NCI-H187 (cell line): ENCODE measurements around the gene HES6.
A peak's percentile ranks its signal among the peaks of the same experiment; 100 is the strongest.

Source experiments
- DNase-seq, 2 experiments: peaks; one replicate each; lab custom pipeline; 2025; lab: John Stamatoyannopoulos, UW

The HES6 gene

GRCh38 chr2:238254095-238254723 lies 14.4 kb upstream of the HES6 start:
- no peak for DNase-seq

DNA sequence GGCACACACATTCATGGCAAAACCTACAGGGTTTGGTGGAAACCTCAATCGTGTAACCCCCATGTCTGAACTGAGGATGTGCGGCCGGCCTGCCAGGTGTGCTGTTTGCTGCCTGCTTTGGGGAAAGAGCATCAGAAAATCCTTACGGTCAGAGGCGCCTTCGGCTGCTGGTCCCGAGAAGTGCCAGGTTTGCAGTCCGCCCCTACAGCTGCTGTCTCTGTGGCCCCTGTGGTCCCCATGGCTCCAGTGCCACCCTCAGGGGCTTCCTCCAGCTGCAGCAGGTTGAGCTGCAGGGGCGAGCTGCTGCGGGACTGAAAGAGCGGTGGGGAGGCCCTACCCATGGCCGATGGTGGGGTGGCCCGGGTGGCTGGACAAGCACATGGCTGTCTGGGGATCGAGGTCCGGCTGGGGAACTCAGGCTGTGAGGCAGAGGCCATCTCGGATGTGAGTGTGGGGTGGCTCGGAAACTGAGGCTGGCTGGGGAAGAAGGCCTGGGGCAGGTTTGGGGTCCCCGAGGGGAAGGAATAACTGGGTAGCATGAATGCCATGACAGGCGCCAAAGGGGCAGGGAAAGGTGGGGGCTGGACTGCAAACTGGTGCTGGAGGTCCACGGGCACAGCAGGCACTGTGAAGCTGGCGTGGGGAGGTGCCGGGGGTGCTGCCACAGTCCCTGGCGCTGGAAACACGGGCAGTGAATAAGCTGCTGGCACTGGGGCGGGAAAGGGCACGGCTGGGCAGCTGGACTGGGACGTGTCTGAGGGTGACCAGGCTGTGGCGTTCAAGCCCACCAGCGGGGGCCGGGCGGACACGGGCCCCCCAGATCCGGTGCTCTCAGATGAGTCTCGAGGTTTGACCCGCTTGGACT lies 13.2 kb upstream of the HES6 start:
- no peak for DNase-seq

- no peak for DNase-seq
These were observed 12.1 kb upstream of the HES6 start for GRCh38 chr2:238251986-238252385.

- no peak for DNase-seq
These were observed 11.5 kb upstream of the HES6 start for GRCh38 chr2:238251331-238251730.

- DNase-seq = no peak
These were observed 11.1 kb upstream of the HES6 start for GRCh38 chr2:238250896-238251295.

- no peak for DNase-seq
These were observed 8.1 kb upstream of the HES6 start for GRCh38 chr2:238247841-238248453.

DNA sequence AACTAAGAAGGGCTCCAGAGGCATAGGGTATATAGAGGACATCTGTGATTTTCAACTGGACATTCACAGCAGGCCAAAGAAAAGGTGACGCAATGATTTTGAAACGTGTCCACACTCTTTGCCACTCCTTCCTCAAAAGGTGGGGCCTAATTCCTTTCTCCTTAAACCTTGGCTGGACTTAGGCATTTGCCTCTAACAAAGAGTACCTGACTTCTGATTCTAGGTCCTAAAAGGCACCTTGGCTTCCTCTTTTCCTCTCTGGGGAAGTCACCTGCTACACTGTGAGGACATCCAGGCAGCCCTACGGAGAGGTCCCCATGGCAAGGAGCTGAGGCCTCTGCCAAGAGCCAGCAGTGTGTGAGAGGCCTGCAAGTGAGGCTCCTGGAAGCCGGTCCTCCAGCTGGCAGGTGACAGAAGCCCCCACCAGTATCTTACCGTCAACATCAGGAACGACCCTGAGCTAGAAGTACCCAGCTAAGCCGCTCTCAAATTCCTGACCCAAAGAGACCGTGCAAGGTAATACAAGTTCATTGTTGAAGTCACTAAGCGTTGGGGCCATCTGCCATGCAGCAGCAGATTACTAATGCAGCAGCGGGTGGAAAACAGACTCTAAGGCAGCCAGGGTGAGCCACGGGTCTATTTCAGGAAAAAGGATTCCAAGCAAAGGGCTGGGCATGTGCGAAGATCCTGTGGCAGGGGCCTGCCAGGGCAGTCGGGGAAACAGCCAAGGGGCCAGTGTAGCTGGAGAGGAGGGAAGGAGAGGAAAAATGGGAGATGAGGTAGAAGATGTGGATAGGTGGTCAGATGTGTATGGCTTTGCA lies 7.4 kb upstream of the HES6 start:
- no peak for DNase-seq

- no peak for DNase-seq
These were observed 4.3 kb upstream of the HES6 start for GRCh38 chr2:238244151-238244550.

DNA sequence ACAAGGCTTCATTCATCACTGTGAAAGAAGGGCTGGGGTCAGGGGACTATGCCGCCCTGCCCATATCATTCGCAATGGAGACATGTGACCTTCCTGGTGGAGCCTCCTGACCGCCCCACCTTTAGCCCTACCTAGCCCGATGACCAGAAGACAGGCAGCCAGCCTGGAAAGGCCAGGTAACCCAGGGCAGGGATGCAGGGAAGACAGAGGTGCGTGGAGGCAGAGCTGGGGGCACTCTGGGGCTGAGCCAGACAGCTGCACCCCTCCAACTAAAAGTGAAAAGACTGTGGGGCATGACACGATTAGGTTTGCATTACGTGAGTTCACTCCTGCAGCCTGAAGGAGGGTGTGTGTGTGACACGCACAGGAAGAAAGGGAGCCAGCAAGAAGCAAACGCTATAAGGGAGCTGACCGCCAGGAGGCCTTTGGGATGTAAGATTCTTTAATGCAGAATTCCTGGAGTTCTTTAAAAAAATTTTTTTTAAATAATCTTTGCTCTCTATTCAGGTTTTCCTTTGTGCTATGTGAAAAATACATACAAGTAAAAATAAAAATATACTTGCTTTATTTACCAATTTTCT lies 3.7 kb upstream of the HES6 start:
- no peak for DNase-seq

- DNase-seq = no peak
These were observed 3.1 kb upstream of the HES6 start for GRCh38 chr2:238242731-238243495.

GRCh38 chr2:238241970-238242369 lies 2.1 kb upstream of the HES6 start:
- DNase-seq = no peak

DNA sequence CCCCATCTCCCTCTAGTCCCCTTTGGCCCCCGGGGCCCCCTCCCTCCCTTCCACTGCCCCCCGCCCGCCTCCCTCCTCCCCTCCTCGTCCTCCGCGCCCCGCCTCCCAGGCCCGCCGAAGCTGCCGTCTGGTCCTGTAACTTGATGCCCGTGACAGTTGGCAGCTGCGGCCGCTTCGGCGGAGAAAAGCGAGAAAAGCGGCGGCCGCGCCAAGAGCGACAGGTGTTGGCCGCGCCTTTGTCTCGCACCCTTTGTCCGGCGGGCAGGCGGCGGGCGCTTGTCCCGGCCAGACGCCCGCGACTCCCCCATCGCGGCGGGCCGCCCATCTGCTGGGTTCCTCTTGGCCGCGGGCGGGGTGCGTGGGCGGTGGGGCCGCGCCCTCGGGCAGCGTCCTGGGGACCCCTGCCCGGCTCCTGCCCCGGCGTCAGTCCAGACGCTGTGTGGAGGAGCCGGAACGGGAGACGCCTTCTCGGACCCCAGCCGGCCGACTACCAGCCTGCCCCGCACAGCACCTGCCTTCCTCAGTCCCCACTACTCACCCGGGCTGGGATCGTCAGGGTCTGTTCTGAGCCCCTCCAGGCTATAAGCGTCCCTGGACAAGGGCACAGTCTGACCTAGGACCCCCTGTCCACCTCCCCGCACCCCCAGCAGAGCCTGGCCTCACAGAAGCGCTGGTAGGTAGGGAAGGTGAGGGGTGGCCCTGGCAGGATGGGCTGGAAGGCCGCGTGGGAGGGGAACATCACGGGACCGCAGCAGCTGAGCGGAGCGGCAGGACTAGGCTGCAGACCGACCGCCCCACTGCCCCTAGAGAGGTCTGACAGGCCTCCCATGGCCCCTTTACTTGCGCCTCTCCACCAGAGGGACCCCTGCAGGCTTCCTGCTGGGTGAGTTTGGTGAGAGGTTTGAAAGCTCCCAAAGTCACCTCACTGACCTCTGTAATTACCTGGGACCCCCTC lies 1.2 kb upstream of the HES6 start:
- DNase-seq = peak; percentile 67 to 81

- no peak for DNase-seq
These were observed 335 bp downstream of the HES6 start for GRCh38 chr2:238239543-238239862.

GRCh38 chr2:238238766-238239542 lies 884 bp downstream of the HES6 start:
- DNase-seq = no peak

DNA sequence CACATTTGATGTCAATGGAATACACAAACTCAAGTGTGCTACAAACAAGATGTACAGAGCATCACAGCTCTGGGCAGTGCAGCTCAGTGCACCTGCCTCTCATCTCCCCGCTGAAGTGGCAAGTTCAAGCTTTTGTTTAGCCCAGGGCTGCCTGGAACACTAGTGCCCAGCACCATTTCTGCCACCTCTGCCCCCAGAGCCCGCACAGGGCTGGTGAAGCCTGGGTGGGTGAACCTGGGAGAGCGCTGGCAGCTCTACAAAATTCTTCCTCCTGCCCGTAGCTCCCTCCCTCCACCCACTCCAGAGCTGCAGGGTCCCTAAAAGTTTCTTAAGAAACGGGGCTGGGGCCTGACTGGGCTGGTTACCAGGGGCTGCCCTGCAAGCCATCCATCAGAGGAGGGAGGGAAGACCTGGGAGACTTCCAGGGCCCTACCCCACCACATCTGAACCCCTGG lies 1.5 kb downstream of the HES6 start:
- no peak for DNase-seq

DNA sequence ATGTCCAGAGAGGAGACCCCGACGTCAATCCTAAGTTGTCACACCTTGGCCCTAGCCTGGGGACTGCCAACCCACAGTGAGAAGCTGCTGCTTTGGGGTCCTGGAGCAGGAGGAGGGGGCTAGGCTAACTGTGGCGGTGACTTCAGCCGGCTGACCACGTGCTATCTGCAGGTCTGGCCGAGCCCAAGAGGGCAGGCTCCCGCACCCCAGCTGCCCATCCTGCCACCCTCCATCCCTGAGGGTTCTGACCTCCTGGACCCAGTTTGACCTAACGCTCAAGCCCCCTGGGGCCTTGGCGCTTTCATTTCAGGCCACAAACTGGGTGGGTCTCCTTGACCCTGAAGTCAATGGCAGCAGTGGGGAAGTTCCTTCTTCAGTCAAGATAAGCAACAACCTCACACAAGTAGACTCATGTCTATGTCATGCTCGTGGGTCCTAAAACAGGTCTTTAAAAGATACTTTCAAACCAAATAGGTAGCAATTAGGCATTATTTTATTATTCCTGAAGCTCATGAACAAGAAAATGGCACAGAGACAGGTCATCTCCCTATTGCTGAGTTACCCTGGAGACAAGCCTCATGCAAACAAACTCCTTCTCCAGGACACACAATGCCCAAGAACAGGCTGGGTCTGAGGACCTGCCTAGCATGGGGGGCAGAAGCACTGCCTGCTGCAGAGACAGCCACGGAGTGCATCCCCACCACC lies 2.3 kb downstream of the HES6 start:
- DNase-seq = no peak

- no peak for DNase-seq
These were observed 3.3 kb downstream of the HES6 start for GRCh38 chr2:238236571-238236970.

- no peak for DNase-seq
These were observed 4.0 kb downstream of the HES6 start for GRCh38 chr2:238235856-238236255.

- no peak for DNase-seq
These were observed 4.5 kb downstream of the HES6 start for GRCh38 chr2:238235331-238235732.
